ENCODE results near the gene CTSK. TPM values are rescaled to one million over a fixed set of nuclear protein-coding genes. Genes with fewer than 3 reads are reported as not detected.

Gene CTSK
- total RNA-seq, 1 donor from 2014 or later, result 16.7 TPM

GRCh38 chr1:150763018-150763417 is 45.0 kb downstream of the CTSK start:
- no peaks in the 10 kb centered on the region for H3K36me3 Mint-ChIP-seq
- no peak for DNase-seq (ENCODE audit: extremely low spot score, unreplicated experiment)
- no peak overlapping the region for H3K4me3 Mint-ChIP-seq
- H3K4me1 Mint-ChIP-seq (ENCODE audit: unreplicated experiment), result peaks cover 12% of the 10 kb centered on the region
- no peaks in the 10 kb centered on the region for H3K27me3 Mint-ChIP-seq
- H3K9me3 Mint-ChIP-seq, result peaks cover 5% of the 10 kb centered on the region
- H3K27ac Mint-ChIP-seq, result no peak overlapping the region
- TF ChIP-seq CTCF (conservative IDR thresholded peaks at IDR 0.05), result no peak

GRCh38 chr1:150762552-150762951 is 45.5 kb downstream of the CTSK start:
- Mint-ChIP-seq H3K4me1 (ENCODE audit: unreplicated experiment) (peaks cover 12% of the 10 kb centered on the region), H3K27me3 (no peaks in the 10 kb centered on the region), H3K4me3 (no peak overlapping the region), H3K9me3 (peaks cover 5% of the 10 kb centered on the region), H3K36me3 (no peaks in the 10 kb centered on the region), H3K27ac (no peak overlapping the region)
- TF ChIP-seq CTCF (conservative IDR thresholded peaks at IDR 0.05), result no peak
- no peak for DNase-seq (ENCODE audit: extremely low spot score, unreplicated experiment)

- TF ChIP-seq CTCF (conservative IDR thresholded peaks at IDR 0.05), result no peak
- Mint-ChIP-seq H3K36me3 (no peaks in the 10 kb centered on the region), H3K27ac (no peak overlapping the region), H3K27me3 (no peaks in the 10 kb centered on the region), H3K9me3 (peaks cover 5% of the 10 kb centered on the region), H3K4me3 (no peak overlapping the region), H3K4me1 (ENCODE audit: unreplicated experiment) (peaks cover 12% of the 10 kb centered on the region)
- no peak for DNase-seq (ENCODE audit: extremely low spot score, unreplicated experiment)
Observed at GRCh38 chr1:150761801-150762200, 46.3 kb downstream of the CTSK start.

GRCh38 chr1:150760013-150760412 is 48.0 kb downstream of the CTSK start:
- Mint-ChIP-seq H3K27me3 (no peaks in the 10 kb centered on the region), H3K9me3 (peaks cover 5% of the 10 kb centered on the region), H3K4me1 (ENCODE audit: unreplicated experiment) (peaks cover 5% of the 10 kb centered on the region), H3K36me3 (no peaks in the 10 kb centered on the region), H3K4me3 (no peak overlapping the region), H3K27ac (no peak overlapping the region)
- DNase-seq (ENCODE audit: extremely low spot score, unreplicated experiment), result no peak
- TF ChIP-seq CTCF (conservative IDR thresholded peaks at IDR 0.05), result no peak

GRCh38 chr1:150753416-150753815 is 54.6 kb downstream of the CTSK start:
- Mint-ChIP-seq H3K27ac (no peak overlapping the region), H3K9me3 (no peaks in the 10 kb centered on the region), H3K36me3 (no peaks in the 10 kb centered on the region), H3K4me1 (ENCODE audit: unreplicated experiment) (no peaks in the 10 kb centered on the region), H3K27me3 (no peaks in the 10 kb centered on the region), H3K4me3 (no peak overlapping the region)
- TF ChIP-seq CTCF (conservative IDR thresholded peaks at IDR 0.05), result no peak
- no peak for DNase-seq (ENCODE audit: extremely low spot score, unreplicated experiment)

- DNase-seq (ENCODE audit: extremely low spot score, unreplicated experiment), result no peak
- Mint-ChIP-seq H3K36me3 (no peaks in the 10 kb centered on the region), H3K4me1 (ENCODE audit: unreplicated experiment) (no peaks in the 10 kb centered on the region), H3K27ac (no peak overlapping the region), H3K9me3 (no peaks in the 10 kb centered on the region), H3K27me3 (no peaks in the 10 kb centered on the region), H3K4me3 (no peak overlapping the region)
- no peak for TF ChIP-seq CTCF (conservative IDR thresholded peaks at IDR 0.05)
Observed at GRCh38 chr1:150751443-150751842, 56.6 kb downstream of the CTSK start.
